NCI-H446 (cell line): ENCODE data around the gene CARS1.

Experiments used
- DNase-seq, 2 experiments: peaks; one replicate each; lab custom pipeline; 2025; lab: John Stamatoyannopoulos, UW

Gene CARS1

DNA sequence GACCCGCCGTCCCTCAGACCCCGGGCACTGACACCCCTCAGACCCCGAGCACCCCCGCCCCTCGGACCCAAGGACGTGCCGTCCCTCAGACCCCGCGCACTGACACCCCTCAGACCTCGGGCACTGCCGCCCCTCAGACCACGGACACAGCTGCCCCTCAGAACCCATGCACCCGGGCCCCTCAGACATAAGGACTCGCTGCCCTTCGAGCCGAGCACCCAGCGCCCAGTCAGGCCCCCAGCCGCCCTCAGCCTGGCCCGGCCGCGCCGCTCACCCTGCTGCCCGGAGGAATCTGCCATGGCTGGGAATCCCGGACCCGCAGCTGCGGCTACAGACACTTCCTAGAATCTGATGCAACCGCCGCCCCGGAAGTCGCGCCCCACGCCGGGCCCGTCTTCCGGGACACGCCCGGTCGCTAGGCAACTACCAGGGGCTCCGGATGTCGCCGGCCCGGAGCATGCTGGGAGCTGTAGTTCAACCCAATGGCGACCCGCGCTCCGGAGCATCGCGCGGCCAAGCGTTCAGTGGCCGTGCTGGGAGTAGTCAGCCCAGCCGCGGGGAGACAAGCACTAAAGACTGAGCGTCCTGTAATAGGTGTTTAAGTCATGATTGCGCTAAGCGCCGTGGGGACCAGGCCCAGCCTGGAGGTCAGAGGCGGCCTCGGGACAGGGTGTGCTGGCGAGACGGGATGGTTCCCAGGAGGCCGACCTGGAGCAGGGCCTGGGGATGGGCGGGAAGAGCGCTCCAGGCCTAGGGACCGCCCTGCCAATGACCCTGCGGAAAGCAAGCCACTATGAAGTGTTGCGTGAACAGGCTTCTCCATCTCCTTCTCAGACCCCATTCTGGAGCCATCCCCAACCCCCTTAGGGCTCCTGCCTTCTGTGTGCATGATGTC, at the start of gene CARS1:
TSS of gene CARS1 (minus strand) at position 355 of the 895 bp plus-strand sequence. CDS start at position 299, 56 bp downstream.
- DNase-seq: peak; percentile 88 to 95

DNA sequence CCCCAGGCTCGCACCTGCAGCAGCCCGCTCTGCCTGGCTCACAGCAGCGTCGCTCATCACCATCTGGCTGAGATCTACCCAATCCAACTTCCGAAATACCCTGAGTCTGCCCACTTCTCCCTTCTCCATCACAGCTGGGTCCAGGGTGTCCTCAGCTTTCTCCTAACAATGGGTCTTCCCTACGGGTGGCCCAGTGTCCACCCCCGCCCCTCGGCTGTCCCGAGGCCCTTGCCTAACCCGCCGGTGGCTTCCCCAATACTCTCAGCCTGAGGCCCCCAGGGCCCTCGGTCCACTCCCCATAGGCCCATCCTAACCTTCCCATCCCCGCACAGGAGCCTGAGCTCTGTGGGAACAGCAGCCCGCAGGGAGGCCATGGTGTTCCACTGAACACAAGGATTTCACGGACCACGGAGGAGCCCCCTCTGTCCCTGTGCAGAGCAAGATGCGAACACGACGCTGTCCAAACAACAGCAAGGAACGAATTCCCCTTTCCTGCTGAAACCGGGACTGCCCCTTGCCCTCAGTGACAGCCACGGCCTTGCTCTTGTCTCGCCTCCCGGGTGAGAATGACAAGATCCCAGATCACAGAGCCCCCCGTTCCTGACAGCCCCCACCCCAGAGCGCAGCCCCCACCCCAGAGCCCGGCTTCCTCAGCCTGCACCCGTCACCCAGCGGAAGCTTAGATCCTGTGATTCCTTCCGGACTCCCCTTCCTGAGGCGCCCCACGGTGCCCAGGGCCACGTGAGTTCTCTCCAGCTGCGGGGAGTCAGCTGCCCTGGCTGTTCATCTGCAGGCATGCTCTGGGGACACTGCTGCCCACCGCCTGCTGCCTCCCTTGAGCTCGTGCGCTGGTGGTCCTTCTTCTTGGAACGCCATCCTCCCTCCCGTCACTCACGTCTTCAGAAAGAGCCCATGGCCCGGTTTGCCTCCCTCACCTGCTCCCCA, 48.8 kb upstream of the CARS1 start:
- DNase-seq: no peak

DNA sequence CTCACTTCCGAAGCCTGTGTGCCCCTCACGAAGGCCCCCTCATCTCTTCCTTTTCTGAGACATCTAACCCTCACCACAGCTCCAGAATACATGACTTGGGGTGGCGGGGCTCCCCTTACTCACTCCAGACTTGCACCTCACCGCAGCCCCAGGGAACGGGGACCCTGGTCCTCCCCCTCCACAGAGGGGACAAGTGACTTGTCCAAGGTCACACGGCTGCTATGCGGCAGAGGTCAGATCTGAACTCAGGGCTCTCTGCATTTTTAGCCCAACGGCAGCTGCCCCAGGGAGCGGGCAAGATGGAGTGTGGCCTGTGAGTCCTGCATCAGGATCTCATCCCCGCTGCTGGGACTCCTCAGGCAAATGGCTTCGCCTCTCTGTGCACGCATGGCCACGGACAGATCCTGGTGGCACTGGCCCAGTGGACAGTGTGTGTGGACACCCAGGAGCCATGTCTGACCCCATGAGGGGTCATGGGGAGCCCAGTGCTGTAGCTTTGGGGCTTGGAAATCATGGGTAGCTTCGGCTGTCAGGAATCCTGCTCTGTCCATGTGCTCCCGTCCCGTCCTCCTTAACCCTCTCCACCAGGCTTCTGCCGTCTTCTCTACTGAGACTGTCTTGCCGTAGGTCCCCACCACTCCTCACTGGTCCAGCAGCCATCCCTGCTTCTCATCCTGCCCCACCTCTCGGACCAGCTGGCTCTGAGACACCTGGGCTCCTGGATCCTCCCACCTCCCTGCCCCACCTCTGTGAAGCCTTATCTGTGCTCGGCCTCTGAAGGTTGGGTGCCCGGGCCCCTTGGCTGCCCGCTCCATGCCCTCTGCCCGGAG, 48.0 kb upstream of the CARS1 start:
- no peak for DNase-seq

DNA sequence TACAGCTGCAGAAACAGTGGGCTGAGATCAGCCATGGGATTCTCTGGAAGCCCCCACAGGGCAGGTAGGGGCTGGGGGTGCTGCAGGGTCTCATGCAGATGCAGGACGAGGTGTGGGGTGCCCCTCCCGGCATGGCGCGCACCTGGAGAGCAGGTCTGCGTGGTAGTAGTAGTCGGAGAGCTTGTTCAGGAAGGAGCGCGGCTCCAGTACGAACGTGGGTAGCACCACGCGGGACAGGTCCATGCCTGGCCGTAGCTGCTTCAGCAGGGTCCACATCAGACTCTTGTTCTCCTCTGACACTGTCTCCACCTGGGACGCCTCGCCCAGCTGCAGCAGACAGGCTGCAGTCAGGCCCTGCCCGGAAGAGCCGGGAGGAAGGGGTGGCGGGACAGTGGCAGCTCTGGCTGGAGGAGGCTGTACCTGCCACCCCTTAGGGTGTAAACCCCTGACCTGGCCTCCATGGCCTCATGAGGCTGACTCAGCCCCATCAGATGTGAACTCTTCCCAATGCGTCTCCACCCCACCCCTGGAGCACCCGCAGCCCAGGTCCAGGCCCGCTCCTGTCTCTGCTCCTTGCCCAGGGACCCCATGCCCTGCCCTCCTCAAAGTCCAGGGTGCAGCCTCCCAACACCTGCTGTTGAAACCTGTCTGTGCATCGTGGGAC, 47.0 kb upstream of the CARS1 start:
- no peak for DNase-seq

DNA sequence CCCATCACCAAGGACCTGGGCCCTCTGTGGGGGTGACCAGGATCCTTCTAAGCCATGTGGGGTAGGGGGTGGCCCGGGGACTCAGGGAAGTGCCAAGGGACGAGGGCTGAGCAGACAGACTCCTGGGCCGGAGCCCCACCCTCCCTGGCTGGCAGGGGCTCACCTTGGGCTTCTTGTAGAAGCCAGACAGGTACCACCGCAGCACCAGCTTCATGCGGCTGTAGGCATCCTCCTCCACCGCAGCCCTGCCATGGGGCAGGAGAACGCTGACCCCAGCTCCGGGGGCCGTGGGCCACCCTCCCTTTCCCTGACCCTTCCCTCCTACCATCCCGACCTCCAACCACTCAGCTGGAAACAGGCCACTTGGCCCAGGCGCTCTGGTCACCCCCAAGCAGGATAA, 45.9 kb upstream of the CARS1 start:
- DNase-seq: no peak

DNA sequence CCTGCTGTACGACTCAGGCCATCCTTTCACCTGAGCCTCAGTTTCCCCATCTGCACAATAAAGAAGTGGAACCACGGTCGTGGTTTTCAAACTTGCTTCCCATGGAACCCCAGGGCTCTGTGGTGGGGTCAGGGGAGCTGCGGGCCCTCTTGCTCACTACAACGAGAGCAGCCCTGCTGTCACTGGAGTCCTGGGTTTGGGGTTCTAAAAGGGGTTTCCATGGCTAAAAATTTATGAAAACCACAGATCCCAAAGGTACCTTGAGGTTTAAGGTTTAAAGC, 45.4 kb upstream of the CARS1 start:
- no peak for DNase-seq

DNA sequence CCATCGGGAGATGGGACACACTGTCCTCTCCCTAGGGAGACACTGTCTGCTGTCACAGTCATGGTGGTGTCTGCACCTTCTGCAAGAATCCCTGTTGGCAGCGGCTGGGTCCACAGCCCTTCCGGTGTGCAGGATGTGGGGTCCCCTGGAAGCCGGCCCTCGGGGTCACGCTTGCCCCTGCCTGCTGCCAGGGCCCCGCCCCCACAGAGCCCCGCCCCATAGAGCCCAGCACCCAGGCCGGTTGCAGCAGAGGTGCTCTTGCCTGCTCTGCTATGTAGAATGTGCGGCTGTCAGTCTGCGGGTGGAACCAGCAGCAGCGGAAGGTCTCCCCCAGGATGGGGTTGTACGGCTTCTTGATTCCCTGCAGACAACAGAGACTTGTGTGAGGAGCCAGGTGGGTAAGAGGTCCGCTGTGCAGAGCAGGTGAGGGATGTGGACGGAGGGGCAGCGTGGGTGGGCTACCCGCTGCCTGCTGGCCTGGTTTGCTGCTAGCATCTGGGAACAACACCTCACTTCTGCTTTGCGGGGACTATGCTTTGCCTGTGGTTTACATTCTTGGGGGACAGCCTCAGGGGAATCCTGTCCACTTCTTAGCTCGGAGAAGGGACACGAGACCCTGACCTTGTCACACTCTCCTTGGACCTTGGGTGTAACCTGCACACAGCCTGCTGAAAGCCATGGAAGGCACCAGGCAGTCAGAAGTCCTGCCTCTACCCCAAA, 44.9 kb upstream of the CARS1 start:
- no peak for DNase-seq

DNA sequence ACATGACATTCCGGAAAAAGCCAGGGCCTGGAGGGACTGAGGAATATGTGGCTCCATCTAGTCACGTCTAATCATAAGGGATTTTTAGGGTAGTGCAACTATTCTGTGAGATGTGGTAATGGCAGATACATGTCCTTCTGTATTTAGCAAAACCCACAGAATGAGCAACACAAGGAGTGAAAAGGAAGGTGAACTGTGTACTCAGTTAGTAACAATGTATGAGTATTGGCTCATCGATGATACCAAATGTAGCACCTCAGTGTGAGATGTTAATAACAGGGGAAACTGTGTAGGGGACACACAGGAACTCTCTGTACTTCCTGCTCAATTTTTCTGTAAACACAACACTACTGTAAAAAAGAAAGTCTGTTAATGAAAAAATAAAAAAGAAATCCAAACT, 42.0 kb upstream of the CARS1 start:
- DNase-seq: no peak

DNA sequence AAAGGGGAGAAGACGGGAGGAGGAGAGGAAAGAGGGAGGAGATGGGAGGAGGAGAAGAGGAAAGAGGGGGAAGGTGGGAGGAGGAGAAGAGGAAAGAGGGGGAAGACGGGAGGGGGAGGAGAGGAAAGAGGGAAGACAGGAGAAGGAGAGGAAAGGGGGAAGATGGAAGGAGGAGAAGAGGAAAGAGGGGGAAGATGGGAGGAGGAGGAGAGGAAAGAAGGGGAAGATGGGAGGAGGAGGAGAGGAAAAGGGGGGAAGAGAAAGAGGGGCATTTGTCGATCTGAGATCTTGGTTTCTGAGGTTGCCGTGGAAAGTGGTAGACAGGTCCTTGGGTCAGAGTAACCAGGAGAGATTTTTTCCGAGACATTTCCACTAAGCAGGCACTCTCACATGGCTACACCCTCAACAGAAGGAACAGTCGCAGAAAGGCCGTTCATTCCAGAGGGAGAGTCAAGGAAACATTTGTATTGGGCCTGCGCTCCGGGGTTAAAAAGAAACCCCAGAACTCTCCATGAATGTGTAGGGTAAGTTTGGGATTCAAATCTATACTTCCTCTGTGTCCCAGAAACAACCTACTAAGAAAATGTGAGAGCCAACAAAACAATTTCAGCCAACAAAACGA, 39.8 kb upstream of the CARS1 start:
- DNase-seq: no peak

DNA sequence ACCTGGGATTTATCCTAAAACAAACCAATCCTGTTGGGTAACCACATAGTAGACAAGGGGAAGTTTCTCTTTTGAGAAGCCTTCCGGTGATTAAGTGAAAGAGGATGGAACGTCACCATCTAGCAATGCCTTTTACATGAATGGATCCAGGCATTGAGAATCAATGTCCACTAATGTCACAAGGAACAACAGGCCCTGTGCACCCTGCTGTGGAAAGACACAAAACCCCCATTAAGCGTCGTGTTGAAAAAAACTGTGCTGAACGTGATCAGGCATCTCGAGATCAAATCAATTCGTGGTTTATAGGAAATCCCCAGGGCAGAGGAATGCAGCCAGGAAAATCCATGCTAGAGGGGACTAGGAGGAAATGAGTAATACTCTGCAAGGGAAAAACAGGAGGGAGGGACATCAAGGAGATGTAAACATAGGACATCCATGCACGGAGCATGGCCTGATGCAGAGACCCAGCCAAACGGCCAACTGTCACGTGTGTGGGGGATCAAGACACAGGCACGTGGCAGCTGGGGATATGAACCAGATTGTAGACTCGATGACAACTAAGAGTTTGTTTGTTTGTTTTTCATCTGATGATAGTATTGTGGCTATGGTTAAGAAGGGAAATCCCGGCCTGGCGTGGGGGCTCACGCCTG, 38.6 kb upstream of the CARS1 start:
- DNase-seq: no peak

DNA sequence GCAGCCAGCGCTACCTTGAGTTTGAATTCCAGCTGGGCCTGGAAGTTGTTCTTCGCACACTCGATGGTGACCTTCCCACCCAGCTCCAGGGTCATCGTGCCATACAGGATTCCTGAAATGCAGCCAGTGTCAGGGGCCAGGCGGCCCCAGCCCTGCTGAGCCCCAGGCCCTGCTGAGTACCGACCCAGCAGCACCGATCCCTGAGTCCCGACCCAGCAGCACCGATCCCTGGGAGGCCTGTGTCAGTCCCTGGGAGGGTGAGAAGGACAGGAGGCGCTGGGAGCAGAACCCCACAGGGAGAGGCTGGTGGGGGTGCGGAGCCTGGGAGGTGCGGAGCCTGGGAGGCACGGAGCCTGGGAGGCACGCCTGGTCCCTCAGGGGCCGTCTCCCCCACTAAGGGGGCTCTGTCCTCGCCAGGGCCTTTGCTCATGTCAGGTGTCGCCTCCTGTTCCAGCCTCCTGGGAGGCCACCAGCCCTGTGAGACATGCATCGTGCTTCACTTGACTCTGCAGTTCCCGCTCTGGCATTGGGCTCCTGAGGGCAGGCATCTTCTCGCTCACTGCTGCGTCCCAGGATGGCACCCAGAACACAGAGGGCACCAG, 37.1 kb upstream of the CARS1 start:
- no peak for DNase-seq

DNA sequence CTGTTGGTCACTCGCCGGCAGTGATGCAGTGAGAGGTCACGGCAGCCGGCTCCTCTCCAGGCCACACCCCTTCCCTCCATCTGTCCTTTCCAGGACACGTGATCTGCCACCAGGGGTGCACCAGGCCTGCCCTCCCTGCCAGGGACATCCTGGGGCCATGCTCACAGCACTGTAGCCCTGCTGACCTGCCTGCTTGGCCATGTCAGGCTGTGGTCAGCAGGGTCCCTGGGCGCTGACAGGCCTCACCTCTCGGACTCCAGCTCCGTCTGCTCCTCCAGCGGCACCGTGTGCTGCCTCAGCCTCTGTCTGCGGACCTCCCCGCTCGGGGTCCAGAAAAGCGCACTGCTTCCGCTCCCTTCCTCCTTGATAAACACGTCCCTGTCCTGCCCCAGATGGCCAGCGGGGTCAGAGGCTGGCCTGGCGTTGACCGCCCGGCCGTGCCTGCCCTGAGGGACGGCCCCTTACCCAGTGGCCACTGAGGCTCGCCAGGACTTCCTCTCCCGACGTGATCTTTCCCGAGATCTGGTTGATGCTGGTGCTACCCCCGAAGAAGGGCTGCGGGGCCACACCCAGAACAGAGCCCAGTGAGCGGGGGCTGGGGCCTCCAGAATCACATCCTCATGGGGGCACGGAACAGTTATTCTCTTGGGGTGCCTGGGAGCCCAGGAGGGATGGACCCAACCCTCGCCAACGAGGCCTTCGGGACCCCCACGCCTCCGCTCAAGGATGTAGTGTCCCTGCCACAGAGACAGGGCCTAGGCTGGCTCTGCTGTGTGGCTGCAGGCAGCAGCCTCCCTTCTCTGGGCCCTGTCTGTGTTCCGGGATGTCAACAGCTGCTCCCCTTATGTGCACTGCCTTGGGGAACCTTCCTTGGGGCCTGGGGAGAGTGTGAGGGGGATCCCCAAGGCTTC, 36.3 kb upstream of the CARS1 start:
- no peak for DNase-seq

DNA sequence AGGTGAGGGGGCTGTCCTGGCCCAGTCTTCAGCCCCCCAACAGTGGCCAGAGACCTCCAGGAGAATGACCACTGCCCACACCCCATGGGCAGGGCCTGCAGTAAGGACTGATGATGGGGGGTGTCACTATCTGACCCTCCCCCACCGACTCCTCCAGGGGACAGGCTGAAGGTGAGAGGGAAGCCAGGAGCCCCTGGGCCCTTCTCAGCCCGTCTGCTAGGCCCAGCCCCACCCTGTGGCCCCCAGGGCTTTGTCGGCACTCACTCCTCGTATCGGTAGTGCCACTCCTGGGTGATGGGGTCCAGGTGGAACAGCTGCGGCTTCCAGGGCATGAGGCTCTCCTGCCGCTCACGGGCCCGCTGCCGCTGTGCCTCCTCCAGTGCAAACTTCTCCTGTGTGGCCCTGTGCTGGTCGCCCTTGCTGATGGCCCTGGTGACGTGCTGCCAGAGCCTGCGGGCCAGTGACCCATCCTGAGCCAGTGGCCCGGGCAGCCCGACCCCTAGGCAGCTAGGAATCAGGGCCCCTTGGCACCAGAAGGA, 35.4 kb upstream of the CARS1 start:
- DNase-seq: no peak

DNA sequence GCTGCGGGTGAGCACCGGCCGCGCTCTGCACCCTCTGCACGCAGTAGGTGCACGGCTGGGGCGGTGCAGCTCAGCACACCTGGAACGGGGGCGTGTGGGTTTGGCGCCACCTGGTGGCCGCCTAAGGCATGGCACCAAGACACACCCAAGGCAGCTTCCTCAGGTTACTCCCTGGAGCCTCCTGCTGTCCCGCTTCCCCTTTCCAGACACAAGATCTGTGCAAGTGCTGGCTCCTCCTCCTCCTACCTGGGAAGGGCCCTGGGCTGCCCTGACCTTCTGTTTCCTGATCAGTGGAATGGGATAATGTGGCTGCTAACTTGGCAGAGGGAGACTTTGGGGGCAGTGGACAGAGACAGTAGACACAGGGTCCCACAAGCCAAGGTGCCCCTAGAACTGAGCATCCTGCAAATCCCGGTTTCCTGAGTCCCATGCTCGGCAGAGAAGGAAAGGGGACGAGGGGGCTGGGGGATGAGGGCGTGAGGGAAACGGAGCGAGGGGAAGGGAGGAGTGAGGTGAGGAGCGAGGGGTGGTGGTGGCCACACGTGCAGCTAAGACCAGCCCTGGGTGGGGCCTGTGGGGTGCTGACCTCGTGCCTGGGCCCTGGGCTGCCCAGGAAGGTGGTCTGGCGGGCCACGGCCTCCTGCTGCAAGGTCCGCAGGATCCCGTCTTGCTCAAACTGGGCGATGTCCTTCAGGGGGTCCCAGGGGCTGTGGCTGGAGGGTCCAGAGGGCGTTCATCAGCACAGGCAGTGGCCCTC, 34.8 kb upstream of the CARS1 start:
- DNase-seq: peak; percentile 5 to 66

DNA sequence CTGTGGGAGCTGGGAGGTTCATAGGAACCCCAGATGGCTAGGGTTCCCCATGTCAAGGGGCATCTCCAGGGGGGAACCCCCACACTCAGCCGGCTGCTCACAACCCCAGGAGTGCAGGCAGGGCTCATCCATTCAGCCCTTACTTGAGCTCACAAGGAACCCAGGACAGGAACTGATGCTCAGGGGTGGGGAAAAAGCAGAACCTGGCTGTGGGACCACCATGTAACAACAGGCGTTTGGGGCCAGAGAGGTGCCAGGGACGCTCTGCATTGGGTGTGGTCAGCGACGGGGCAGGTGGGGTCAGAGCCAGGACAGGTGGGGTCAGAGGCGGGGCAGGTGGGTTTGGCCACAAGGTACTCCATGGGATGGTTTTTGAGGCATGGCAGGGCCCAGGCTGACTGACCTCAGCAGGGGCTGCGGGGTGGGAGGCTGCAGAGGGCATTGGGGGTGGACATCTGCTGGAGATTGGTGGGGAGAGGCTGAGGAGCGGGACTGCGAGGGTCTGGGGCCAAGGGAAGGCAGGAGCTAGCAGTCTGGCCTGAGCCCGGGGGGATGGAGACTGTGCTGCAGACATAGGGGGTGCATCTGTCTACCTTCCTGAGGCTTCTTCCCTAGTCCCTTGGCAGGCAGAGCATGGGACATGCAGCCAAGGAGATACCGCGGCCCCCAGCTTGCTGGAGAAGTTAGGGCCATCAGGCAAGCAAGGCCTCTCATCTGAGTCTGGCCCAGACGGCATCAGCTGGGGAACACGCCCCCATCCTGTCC, 34.0 kb upstream of the CARS1 start:
- DNase-seq: no peak

DNA sequence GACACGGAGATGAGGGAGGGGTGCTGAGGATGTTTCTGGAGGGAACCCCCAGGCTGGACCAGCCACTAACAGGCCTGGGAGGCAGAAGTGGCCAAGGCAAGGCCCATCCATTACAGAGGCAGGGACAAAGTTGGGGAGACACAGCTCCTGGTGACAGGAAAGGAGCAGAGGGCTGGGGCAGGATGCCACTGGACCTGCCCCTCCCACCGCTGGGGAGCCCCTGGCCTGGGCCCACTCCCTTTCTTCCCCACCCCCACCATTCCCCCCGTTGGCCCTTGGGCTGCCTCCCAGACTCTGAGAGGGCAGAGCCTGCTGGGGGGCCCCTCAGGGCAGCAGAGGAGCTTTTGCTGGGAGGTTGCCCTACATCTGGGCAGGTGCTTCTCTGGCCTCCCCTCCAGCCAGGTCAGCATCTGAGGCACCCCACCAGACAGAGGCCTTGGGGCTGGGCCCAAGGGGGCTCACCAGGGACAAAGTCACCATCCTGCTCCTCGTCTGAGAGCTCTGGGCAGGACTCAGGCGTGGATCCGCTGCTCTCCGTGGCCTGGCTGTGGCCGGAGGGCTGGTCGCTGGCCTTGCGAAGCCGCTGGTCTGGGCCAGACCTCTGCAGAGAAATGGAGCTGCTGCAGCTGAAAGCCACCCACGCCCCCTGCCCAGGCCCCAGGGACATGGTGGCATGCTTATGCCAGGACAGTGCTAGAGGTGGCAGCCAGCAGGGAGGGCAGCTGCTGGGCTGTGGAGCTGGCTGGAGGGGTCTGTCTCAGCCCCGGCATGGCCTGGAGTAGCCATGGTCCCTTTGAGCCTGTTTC, 33.1 kb upstream of the CARS1 start:
- DNase-seq: no peak
